Measurements from ENCODE around the gene TMEM212. TPM values are rescaled to one million over a fixed set of nuclear protein-coding genes. Genes with fewer than 3 reads are reported as not detected.
"Not testable (repeated sequence)": the region's sequence is repeated elsewhere in the genome, so short reads cannot be mapped to it uniquely, and the experiment has no call there.

The TMEM212 gene
- total and polyA plus RNA-seq, 4 donors: 1.5 to 16.5 (median 8.1) TPM

- H3K36me3 ChIP-seq (ENCODE audit: control insufficient read depth in 4 of 4, insufficient read depth in 4 of 4, low read length in 4 of 4): no peaks in the 10 kb centered on the region
- 88 to 92% methylated on average over 2 of the region's 2 CpGs for WGBS, 2 donors
- no peak overlapping the region for H3K4me3 ChIP-seq
- ATAC-seq (ENCODE audit: insufficient read depth, low FRiP score) (no peak), DNase-seq (no peak)
- H3K9ac ChIP-seq (ENCODE audit: insufficient read depth in 1 of 2, low read length in 2 of 2): no peak overlapping the region
- peaks cover 0 to 5% (median 0%) of the 10 kb centered on the region in 3 donors for H3K27me3 ChIP-seq (ENCODE audit: control insufficient read depth in 3 of 3, insufficient read depth in 3 of 3, low read length in 2 of 3)
- peaks cover 0 to 17% (median 7%) of the 10 kb centered on the region in 5 donors for H3K4me1 ChIP-seq (ENCODE audit: control insufficient read depth in 5 of 5, insufficient read depth in 5 of 5, low read length in 5 of 5)
- H3K27ac ChIP-seq (ENCODE audit: low read depth in 1 of 2, low read length in 1 of 2): no peak overlapping the region
- no peaks in the 10 kb centered on the region for H3K9me3 ChIP-seq (ENCODE audit: control insufficient read depth in 4 of 4, insufficient read depth in 3 of 4, low read length in 3 of 4)
- TF ChIP-seq CTCF (IDR thresholded peaks at IDR 0.05; ENCODE audit: control extremely low read depth, extremely low read depth): no peak
These were observed 30.3 kb upstream of the TMEM212 start for GRCh38 chr3:171812811-171813210.

GRCh38 chr3:171813278-171813896 lies 29.8 kb upstream of the TMEM212 start:
- H3K9ac ChIP-seq (ENCODE audit: insufficient read depth in 1 of 2, low read length in 2 of 2): no peak overlapping the region
- no peaks in the 10 kb centered on the region for H3K36me3 ChIP-seq (ENCODE audit: control insufficient read depth in 4 of 4, insufficient read depth in 4 of 4, low read length in 4 of 4)
- peaks cover 0 to 5% (median 0%) of the 10 kb centered on the region in 3 donors for H3K27me3 ChIP-seq (ENCODE audit: control insufficient read depth in 3 of 3, insufficient read depth in 3 of 3, low read length in 2 of 3)
- ATAC-seq (ENCODE audit: insufficient read depth, low FRiP score) (no peak), DNase-seq (no peak)
- H3K9me3 ChIP-seq (ENCODE audit: control insufficient read depth in 4 of 4, insufficient read depth in 3 of 4, low read length in 3 of 4): no peaks in the 10 kb centered on the region
- 73 to 90% methylated on average over 3 of the region's 3 CpGs for WGBS, 2 donors
- H3K27ac ChIP-seq (ENCODE audit: low read depth in 1 of 2, low read length in 1 of 2): peak overlapping the region in 1 of 2 donors; percentile 7
- TF ChIP-seq CTCF (IDR thresholded peaks at IDR 0.05; ENCODE audit: control extremely low read depth, extremely low read depth): no peak
- peaks cover 0 to 17% (median 7%) of the 10 kb centered on the region in 5 donors for H3K4me1 ChIP-seq (ENCODE audit: control insufficient read depth in 5 of 5, insufficient read depth in 5 of 5, low read length in 5 of 5)
- H3K4me3 ChIP-seq: no peak overlapping the region

DNA sequence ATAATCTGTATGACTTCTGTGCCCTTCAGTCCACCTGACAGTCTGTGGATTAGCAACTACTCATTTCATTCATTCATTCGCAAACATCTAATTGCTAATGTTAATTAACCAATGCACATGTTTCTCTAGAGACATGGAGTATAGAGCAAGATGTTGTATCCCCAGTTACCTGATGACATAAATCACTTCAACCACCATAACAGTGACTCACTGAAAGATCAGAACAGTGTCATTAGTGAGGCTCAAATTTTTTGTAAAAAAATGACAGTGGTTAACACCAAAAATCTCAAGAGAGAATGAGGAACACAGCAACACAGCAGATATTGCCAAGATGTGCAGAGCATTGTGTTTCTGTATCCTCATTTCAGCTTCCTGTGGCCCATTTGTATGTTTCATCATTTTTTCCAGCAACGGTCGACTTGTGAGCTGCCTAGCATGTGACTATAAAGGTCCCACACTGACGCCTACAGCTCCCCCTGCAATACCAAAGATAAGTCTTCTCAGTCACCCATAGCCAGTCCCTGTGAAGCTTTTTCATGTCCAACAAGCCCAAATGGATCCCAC lies 29.2 kb upstream of the TMEM212 start:
- WGBS, 2 donors: 33 to 57% methylated on average over 4 of the region's 4 CpGs
- Histone ChIP-seq H3K27ac (ENCODE audit: low read depth in 1 of 2, low read length in 1 of 2) (peak overlapping the region in 1 of 2 donors; percentile 7), H3K9ac (ENCODE audit: insufficient read depth in 1 of 2, low read length in 2 of 2) (no peak overlapping the region)

DNA sequence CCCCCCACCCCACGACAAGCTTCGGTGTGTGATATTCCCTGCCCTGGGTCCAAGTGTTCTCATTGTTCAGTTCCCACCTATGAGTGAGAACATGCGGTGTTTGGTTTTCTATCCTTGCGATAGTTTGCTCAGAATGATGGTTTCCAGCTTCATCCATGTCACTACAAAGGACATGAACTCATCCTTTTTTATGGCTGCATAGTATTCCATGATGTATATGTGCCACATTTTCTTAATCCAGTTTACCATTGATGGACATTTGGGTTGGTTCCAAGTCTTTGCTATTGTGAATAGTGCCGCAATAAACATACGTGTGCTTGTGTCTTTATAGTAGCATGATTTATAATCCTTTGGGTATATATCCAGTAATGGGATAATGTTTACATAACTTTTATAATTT lies 28.5 kb upstream of the TMEM212 start:
- 97 to 98% methylated on average over 6 of the region's 6 CpGs for WGBS, 2 donors
- not testable (repeated sequence) for H3K27me3 ChIP-seq (ENCODE audit: control insufficient read depth in 3 of 3, insufficient read depth in 3 of 3, low read length in 2 of 3); ATAC-seq (ENCODE audit: insufficient read depth, low FRiP score); H3K36me3 ChIP-seq (ENCODE audit: control insufficient read depth in 4 of 4, insufficient read depth in 4 of 4, low read length in 4 of 4); H3K9me3 ChIP-seq (ENCODE audit: control insufficient read depth in 4 of 4, insufficient read depth in 3 of 4, low read length in 3 of 4); H3K9ac ChIP-seq (ENCODE audit: insufficient read depth in 1 of 2, low read length in 2 of 2); DNase-seq; H3K4me3 ChIP-seq; H3K27ac ChIP-seq (ENCODE audit: low read depth in 1 of 2, low read length in 1 of 2)
- H3K4me1 ChIP-seq (ENCODE audit: control insufficient read depth in 5 of 5, insufficient read depth in 5 of 5, low read length in 5 of 5): peaks cover 0 to 13% (median 7%) of the 10 kb centered on the region in 5 donors

More for the DNA sequence above, 29.2 kb upstream of the TMEM212 start:
- no peak for TF ChIP-seq CTCF (IDR thresholded peaks at IDR 0.05; ENCODE audit: control extremely low read depth, extremely low read depth)
- H3K4me3 ChIP-seq: no peak overlapping the region
- H3K27me3 ChIP-seq (ENCODE audit: control insufficient read depth in 3 of 3, insufficient read depth in 3 of 3, low read length in 2 of 3): peaks cover 0 to 5% (median 0%) of the 10 kb centered on the region in 3 donors
- ATAC-seq (ENCODE audit: insufficient read depth, low FRiP score): no peak
- H3K36me3 ChIP-seq (ENCODE audit: control insufficient read depth in 4 of 4, insufficient read depth in 4 of 4, low read length in 4 of 4): no peaks in the 10 kb centered on the region
- H3K9me3 ChIP-seq (ENCODE audit: control insufficient read depth in 4 of 4, insufficient read depth in 3 of 4, low read length in 3 of 4): no peaks in the 10 kb centered on the region
- no peak for DNase-seq
- peaks cover 0 to 17% (median 7%) of the 10 kb centered on the region in 5 donors for H3K4me1 ChIP-seq (ENCODE audit: control insufficient read depth in 5 of 5, insufficient read depth in 5 of 5, low read length in 5 of 5)
